SK-N-SH (cell line): Measurements from ENCODE around the gene LIPG. TPM values are rescaled to one million over a fixed set of nuclear protein-coding genes. Genes with fewer than 3 reads are reported as not detected.

Experiments
- CTCF ChIA-PET: fragments of 300-600, 350-600 bp; formaldehyde crosslinking; extraction: SDS; loops from one replicate; lab custom pipeline; 2021; lab: Yijun Ruan, JAX
- POLR2A ChIA-PET: fragments of 350-600 bp; sonication (Branson Sonifier 250); formaldehyde crosslinking; extraction: SDS; loops from one replicate; lab custom pipeline; 2020; ENCODE audit warnings: antibody characterized with exemption, inconsistent platforms; lab: Yijun Ruan, JAX
- DNase-seq: peaks from one replicate; pipeline ENCODE4 v3.0.0; 2012
- H2AFZ ChIP-seq: fragments of 200-600 bp; sonication (generic); 2 replicates; pipeline ENCODE4 v1.8.1; 2016; ENCODE audit warnings: antibody characterized with exemption, mild to moderate bottlenecking, low read depth
- H3F3A ChIP-seq: fragments of 200-600 bp; sonication (generic); replicated peaks from 2 replicates; pipeline ENCODE3; 2016; ENCODE audit warnings: antibody characterized with exemption, mild to moderate bottlenecking; ENCODE audit not compliant: insufficient read depth
- H3K27ac ChIP-seq, 2 experiments: fragments of 200-500 bp in 1 of 2; fragments of 200-600 bp in 1 of 2; sonication (Bioruptor generic) in 1 of 2; sonication (generic), shearing (Covaris generic) in 1 of 2; 2 replicates each; pipeline versions ENCODE4 v1.5.1 to v1.6.1; 2014 to 2016; ENCODE audit warnings: low read depth in 2 of 2, inconsistent platforms in 1 of 2, low read length in 1 of 2, mild to moderate bottlenecking in 1 of 2, mixed read lengths in 1 of 2
- H3K27me3 ChIP-seq: fragments of 200-600 bp; sonication (generic), shearing (Covaris generic); 2 replicates; pipeline ENCODE4 v1.6.1; 2016; ENCODE audit warnings: mixed run types; ENCODE audit not compliant: insufficient read depth
- H3K36me3 ChIP-seq, 2 experiments: fragments of 200-500 bp in 1 of 2; fragments of 200-600 bp in 1 of 2; sonication (Bioruptor generic) in 1 of 2; sonication (generic) in 1 of 2; replicated peaks in 1 of 2; 2 replicates each; pipeline versions ENCODE3 to v1.5.1; 2014 to 2016; ENCODE audit warnings: low read length in 1 of 2, mild to moderate bottlenecking in 1 of 2; ENCODE audit not compliant: insufficient read depth in 2 of 2, control insufficient read depth in 1 of 2
- H3K4me1 ChIP-seq, 2 experiments: fragments of 200-500 bp in 1 of 2; fragments of 200-600 bp in 1 of 2; sonication (Bioruptor generic) in 1 of 2; sonication (generic), shearing (Covaris generic) in 1 of 2; 2 replicates each; pipeline versions ENCODE4 v1.5.1 to v1.6.1; 2014 to 2016; ENCODE audit warnings: low read depth in 1 of 2, low read length in 1 of 2, mixed run types in 1 of 2; ENCODE audit not compliant: insufficient read depth in 2 of 2, control insufficient read depth in 1 of 2
- H3K4me2 ChIP-seq: fragments of 200-600 bp; sonication (generic), shearing (Covaris generic); 2 replicates; pipeline ENCODE4 v1.6.1; 2017; ENCODE audit warnings: mixed run types
- H3K4me3 ChIP-seq, 2 experiments: fragments of 200-500 bp in 1 of 2; fragments of 200-600 bp in 1 of 2; sonication (Bioruptor generic) in 1 of 2; sonication (generic), shearing (Covaris generic) in 1 of 2; 2 replicates each; pipeline versions ENCODE4 v1.5.1 to v1.8.1; 2014 to 2016; ENCODE audit warnings: low read depth in 2 of 2, inconsistent platforms in 1 of 2, low read length in 1 of 2, mild to moderate bottlenecking in 1 of 2, mixed read lengths in 1 of 2, moderate library complexity in 1 of 2
- H3K79me2 ChIP-seq: fragments of 200-600 bp; sonication (generic); 2 replicates; pipeline ENCODE4 v1.8.1; 2017; ENCODE audit warnings: mild to moderate bottlenecking; ENCODE audit not compliant: insufficient read depth
- H3K9ac ChIP-seq: fragments of 200-600 bp; sonication (generic); 2 replicates; pipeline ENCODE4 v1.6.1; 2017; ENCODE audit warnings: mixed run types
- H3K9me2 ChIP-seq: fragments of 200-600 bp; sonication (generic); 2 replicates; pipeline ENCODE4 v1.6.1; 2017; ENCODE audit warnings: mixed run types
- H3K9me3 ChIP-seq: fragments of 200-600 bp; sonication (generic); 2 replicates; pipeline ENCODE4 v1.6.1; 2017; ENCODE audit warnings: mixed run types, mild to moderate bottlenecking, moderate library complexity
- H4K20me1 ChIP-seq: fragments of 200-600 bp; sonication (generic); 2 replicates; pipeline ENCODE4 v1.6.1; 2017; ENCODE audit warnings: mild to moderate bottlenecking, mixed run types; ENCODE audit not compliant: insufficient read depth
- CHD2 ChIP-seq: fragments of 150-350 bp; IDR thresholded peaks from 2 replicates; pipeline ENCODE4 v1.6.1; 2018; ENCODE audit warnings: low read length; ENCODE audit not compliant: partially characterized antibody
- MXI1 ChIP-seq: IDR thresholded peaks from 2 replicates; pipeline ENCODE4 v1.6.1; 2012; ENCODE audit warnings: mild to moderate bottlenecking, low read depth, low read length, improper control_type of control experiment
- PBX3 ChIP-seq: IDR thresholded peaks from 2 replicates; pipeline ENCODE4; 2012
- RAD21 ChIP-seq: IDR thresholded peaks from 2 replicates; pipeline ENCODE4 v1.6.1; 2012; ENCODE audit warnings: mild to moderate bottlenecking, low read length
- RCOR1 ChIP-seq: fragments of 150-350 bp; IDR thresholded peaks from 2 replicates; pipeline ENCODE4 v1.6.1; 2017; ENCODE audit warnings: antibody characterized with exemption, low read length
- TAF1 ChIP-seq: IDR thresholded peaks from 2 replicates; pipeline ENCODE4 v1.6.1; 2012; ENCODE audit warnings: low read depth, mild to moderate bottlenecking, low read length, moderate library complexity, borderline replicate concordance
- TEAD4 ChIP-seq: IDR thresholded peaks from 2 replicates; pipeline ENCODE4 v1.4.0; 2012; ENCODE audit warnings: mild to moderate bottlenecking, borderline replicate concordance; ENCODE audit not compliant: insufficient read depth
- USF2 ChIP-seq: fragments of 150-350 bp; IDR thresholded peaks from 2 replicates; pipeline ENCODE4 v1.6.1; 2017; ENCODE audit warnings: antibody characterized with exemption, low read length, low read depth, borderline replicate concordance
- YY1 ChIP-seq: IDR thresholded peaks from 2 replicates; pipeline ENCODE4 v1.4.0; 2012; ENCODE audit warnings: low read depth, mild to moderate bottlenecking
- ZBTB33 ChIP-seq: IDR thresholded peaks from 2 replicates; pipeline ENCODE4 v1.4.0; 2012; ENCODE audit warnings: low read depth, borderline replicate concordance
- WGBS: methylation state at CpG from one replicate; pipeline ENCODE4 v1.1.6; 2017; ENCODE audit warnings: low lambda C conversion rate; 5-methylcytosine and 5-hydroxymethylcytosine counted together
- polyA plus RNA-seq, 3 experiments: library from polyadenylated mRNA; depleted of rRNA; stranded (reverse); fragments of >200 nt; gene quantifications; 2 replicates each; pipeline ENCODE4 v1.2.3, GENCODE V29; 2012

The LIPG gene
- polyA plus RNA-seq, 1 of the 3 experiments (the other 2 are of a cell fraction) = 3.2 TPM

- no peaks in the 10 kb centered on the region for H3K9me2 ChIP-seq
- no peaks in the 10 kb centered on the region for H3K27me3 ChIP-seq
- H3K36me3 ChIP-seq = peaks cover 0 to 14% of the 10 kb centered on the region in 2 experiments
- POLR2A ChIA-PET = no interaction called here
- CTCF ChIA-PET = interaction anchor here (0.6 to 2.2 kb wide), 4 partner anchors 11 to 393 kb away, joined by 4 to 10 read pairs (median 6); no protein-coding TSS in a partner anchor
- no peak overlapping the region for H3K9ac ChIP-seq
- WGBS = 81% methylated on average over 5 of the region's 5 CpGs
- H3F3A ChIP-seq = peaks cover 3% of the 10 kb centered on the region
- no peak overlapping the region for H3K27ac ChIP-seq
- no peak overlapping the region for H3K4me2 ChIP-seq
- no peak overlapping the region for H2AFZ ChIP-seq
- H4K20me1 ChIP-seq = no peaks in the 10 kb centered on the region
- H3K4me1 ChIP-seq = no peaks in the 10 kb centered on the region; a peak in 1 of 4 replicates
- DNase-seq = no peak
- no peaks in the 10 kb centered on the region for H3K9me3 ChIP-seq
- H3K79me2 ChIP-seq = no peaks in the 10 kb centered on the region
- H3K4me3 ChIP-seq = no peak overlapping the region
- TF ChIP-seq MXI1 (no peak), USF2 (no peak), RAD21 (no peak), TAF1 (no peak), TEAD4 (no peak), RCOR1 (no peak), CHD2 (no peak), PBX3 (no peak), YY1 (no peak)
Measured at GRCh38 chr18:49570836-49571235, 9.0 kb downstream of the LIPG start.

GRCh38 chr18:49572611-49573345 lies 10.9 kb downstream of the LIPG start:
- 88% methylated on average over 11 of the region's 11 CpGs for WGBS
- DNase-seq = no peak
- no peaks in the 10 kb centered on the region for H3K27me3 ChIP-seq
- no peak overlapping the region for H3K4me3 ChIP-seq
- H3K4me2 ChIP-seq = no peak overlapping the region
- ChIA-PET POLR2A (no interaction called here), CTCF (interaction anchor here (1.2 kb wide), 1 partner anchor 285 kb away, joined by 3 read pairs; no protein-coding TSS in a partner anchor)
- H3K27ac ChIP-seq = no peak overlapping the region
- no peaks in the 10 kb centered on the region for H4K20me1 ChIP-seq
- H3K9me2 ChIP-seq = no peaks in the 10 kb centered on the region
- H3K79me2 ChIP-seq = no peaks in the 10 kb centered on the region
- H3K9me3 ChIP-seq = no peaks in the 10 kb centered on the region
- no peaks in the 10 kb centered on the region; a peak in 1 of 4 replicates for H3K4me1 ChIP-seq
- peaks cover 0 to 14% of the 10 kb centered on the region in 2 experiments for H3K36me3 ChIP-seq
- H2AFZ ChIP-seq = no peak overlapping the region
- TF ChIP-seq MXI1 = no peak
- TF ChIP-seq ZBTB33 = no peak
- H3F3A ChIP-seq = peaks cover 3% of the 10 kb centered on the region
- H3K9ac ChIP-seq = no peak overlapping the region
